ENCODE results near the gene NXF1. TPM values are rescaled to one million over a fixed set of nuclear protein-coding genes. Genes with fewer than 3 reads are reported as not detected.
"Not testable (repeated sequence)": the region's sequence is repeated elsewhere in the genome, so short reads cannot be mapped to it uniquely, and the experiment has no call there.

Gene NXF1
- polyA plus RNA-seq, 3 donors from 2014 or later = 42.9 to 73.3 (median 66.0) TPM

- no peak for DNase-seq
- Mint-ChIP-seq H3K27me3 (ENCODE audit: low read depth in 3 of 3) (peaks cover 8 to 13% (median 10%) of the 10 kb centered on the region in 3 donors), H3K4me1 (peaks cover 31 to 33% of the 10 kb centered on the region in 2 donors), H3K9me3 (no peaks in the 10 kb centered on the region), H3K36me3 (no peaks in the 10 kb centered on the region), H3K4me3 (no peak overlapping the region), H3K27ac (no peak overlapping the region)
Observed at GRCh38 chr11:62757846-62758788, 47.1 kb downstream of the NXF1 start.

GRCh38 chr11:62755086-62755615 lies 50.1 kb downstream of the NXF1 start:
- Mint-ChIP-seq H3K9me3 (no peaks in the 10 kb centered on the region), H3K27ac (peak overlapping the region in 4 of 6 donors; percentile 20 to 72 (median 71)), H3K4me1 (peaks cover 13 to 22% of the 10 kb centered on the region in 2 donors), H3K36me3 (no peaks in the 10 kb centered on the region), H3K27me3 (ENCODE audit: low read depth in 3 of 3) (peaks cover 6 to 8% (median 7%) of the 10 kb centered on the region in 3 donors), H3K4me3 (peak overlapping the region; percentile 46 to 70 (median 54))
- DNase-seq = no peak

- DNase-seq = peak; percentile 98 to 99 (median 99)
- peaks cover 6 to 8% (median 7%) of the 10 kb centered on the region in 3 donors for H3K27me3 Mint-ChIP-seq (ENCODE audit: low read depth in 3 of 3)
- no peaks in the 10 kb centered on the region for H3K9me3 Mint-ChIP-seq
- peak within 1 kb of the TSS; percentile 95 to 100 (median 97) for H3K4me3 Mint-ChIP-seq
- H3K4me1 Mint-ChIP-seq = peaks cover 13 to 25% of the 10 kb centered on the region in 2 donors
- peak within 1 kb of the TSS; percentile 96 to 100 (median 98) for H3K27ac Mint-ChIP-seq
- H3K36me3 Mint-ChIP-seq = peaks cover 0 to 3% (median 0%) of the 10 kb centered on the region in 3 donors
Observed at GRCh38 chr11:62753736-62754603, 51.3 kb downstream of the NXF1 start, which contains the start of gene ZBTB3. Gene ZBTB3 (minus strand): TSS chr11:62754160. CDS start chr11:62753664, 496 bp downstream.

- peak overlapping the region; percentile 96 to 100 (median 98) for H3K27ac Mint-ChIP-seq
- H3K27me3 Mint-ChIP-seq (ENCODE audit: low read depth in 3 of 3) = peaks cover 6 to 8% (median 7%) of the 10 kb centered on the region in 3 donors
- H3K4me1 Mint-ChIP-seq = peaks cover 13 to 25% of the 10 kb centered on the region in 2 donors
- H3K9me3 Mint-ChIP-seq = no peaks in the 10 kb centered on the region
- no peak for DNase-seq
- H3K36me3 Mint-ChIP-seq = peaks cover 0 to 7% (median 0%) of the 10 kb centered on the region in 3 donors
- H3K4me3 Mint-ChIP-seq = peak overlapping the region; percentile 95 to 100 (median 97)
Observed at GRCh38 chr11:62752994-62753735, 52.1 kb downstream of the NXF1 start.

GRCh38 chr11:62752177-62752785 lies 53.0 kb downstream of the NXF1 start:
- H3K9me3 Mint-ChIP-seq = no peaks in the 10 kb centered on the region

GRCh38 chr11:62749931-62750330 lies 55.3 kb downstream of the NXF1 start:
- H3K4me3 Mint-ChIP-seq; H3K27me3 Mint-ChIP-seq (ENCODE audit: low read depth in 3 of 3); DNase-seq; H3K36me3 Mint-ChIP-seq; H3K9me3 Mint-ChIP-seq: not testable (repeated sequence)
- peak overlapping the region in 1 of 6 donors; percentile 60 for H3K27ac Mint-ChIP-seq
- peaks cover 13 to 24% of the 10 kb centered on the region in 2 donors for H3K4me1 Mint-ChIP-seq

More at GRCh38 chr11:62752177-62752785, 53.0 kb downstream of the NXF1 start:
- DNase-seq = no peak
- Mint-ChIP-seq H3K27me3 (ENCODE audit: low read depth in 3 of 3) (peaks cover 6 to 8% (median 7%) of the 10 kb centered on the region in 3 donors), H3K36me3 (peaks cover 0 to 7% (median 0%) of the 10 kb centered on the region in 3 donors), H3K4me3 (peak overlapping the region in 1 of 5 donors; percentile 100), H3K4me1 (peaks cover 13 to 25% of the 10 kb centered on the region in 2 donors), H3K27ac (peak overlapping the region in 2 of 6 donors; percentile 40 to 96)

- Mint-ChIP-seq H3K27ac (peak overlapping the region in 1 of 6 donors; percentile 35), H3K27me3 (ENCODE audit: low read depth in 3 of 3) (no peaks in the 10 kb centered on the region)
Observed at GRCh38 chr11:62747475-62748160, 57.6 kb downstream of the NXF1 start.

More at GRCh38 chr11:62747475-62748160, 57.6 kb downstream of the NXF1 start:
- Mint-ChIP-seq H3K4me3 (no peak overlapping the region), H3K4me1 (peaks cover under 1 to 5% of the 10 kb centered on the region in 2 donors), H3K9me3 (no peaks in the 10 kb centered on the region), H3K36me3 (peaks cover 0 to 7% (median 0%) of the 10 kb centered on the region in 3 donors)
- DNase-seq = no peak

Other genes starting within 250 kb of the NXF1 start
- gene EEF1G, start 231.5 kb downstream of the NXF1 start, polyA plus RNA-seq = 100 to 1,000 TPM; 628 to 849 (median 821) TPM
- 10 to 100 TPM in 2 of 3 donors, 1 to 10 TPM in 1; 7.3 to 16.2 (median 12.5) TPM for gene TUT1, start 213.9 kb downstream of the NXF1 start, polyA plus RNA-seq
- 10 to 100 TPM in 2 of 3 donors, 1 to 10 TPM in 1; 9.7 to 48.4 (median 22.4) TPM for gene MTA2, start 203.6 kb downstream of the NXF1 start, polyA plus RNA-seq
- 10 to 100 TPM; 15.9 to 25.8 (median 17.9) TPM for gene EML3, start 192.7 kb downstream of the NXF1 start, polyA plus RNA-seq
- 1 to 10 TPM in 2 of 3 donors, under 1 TPM in 1; 0.17 to 2.1 (median 1.6) TPM for gene ROM1, start 192.2 kb downstream of the NXF1 start, polyA plus RNA-seq
- 10 to 100 TPM; 35.5 to 54.1 (median 49.7) TPM for gene B3GAT3, start 183.5 kb downstream of the NXF1 start, polyA plus RNA-seq
- gene GANAB, start 158.8 kb downstream of the NXF1 start, polyA plus RNA-seq = 100 to 1,000 TPM; 135 to 246 (median 167) TPM
- gene INTS5, start 152.1 kb downstream of the NXF1 start, polyA plus RNA-seq = 10 to 100 TPM; 19.1 to 43.9 (median 22.4) TPM
- gene C11orf98, start 140.2 kb downstream of the NXF1 start, polyA plus RNA-seq = 100 to 1,000 TPM; 125 to 152 (median 136) TPM
- 1 to 10 TPM in 2 of 3 donors, not detected in 1; 2.1 to 4.4 TPM for gene CSKMT, start 140.1 kb downstream of the NXF1 start, polyA plus RNA-seq
- gene UQCC3, start 133.8 kb downstream of the NXF1 start, polyA plus RNA-seq = 10 to 100 TPM; 13.9 to 18.0 (median 14.0) TPM
- gene LBHD1, start 133.2 kb downstream of the NXF1 start, polyA plus RNA-seq = 10 to 100 TPM in 1 of 3 donors, 1 to 10 TPM in 2; 6.3 to 11.4 (median 6.5) TPM
- 100 to 1,000 TPM in 2 of 3 donors, 10 to 100 TPM in 1; 93.1 to 152 (median 152) TPM for gene UBXN1, start 126.4 kb downstream of the NXF1 start, polyA plus RNA-seq
- not detected for gene LRRN4CL, start 115.9 kb downstream of the NXF1 start, polyA plus RNA-seq
- gene BSCL2, start 98.0 kb downstream of the NXF1 start, polyA plus RNA-seq = 10 to 100 TPM; 52.5 to 54.1 (median 53.6) TPM
- not detected for gene GNG3, start 97.8 kb downstream of the NXF1 start, polyA plus RNA-seq
- 1 to 10 TPM in 2 of 3 donors, under 1 TPM in 1; 0.97 to 4.8 (median 1.1) TPM for gene HNRNPUL2, start 78.0 kb downstream of the NXF1 start, polyA plus RNA-seq
- gene TTC9C, start 77.0 kb downstream of the NXF1 start, polyA plus RNA-seq = 10 to 100 TPM; 11.2 to 19.0 (median 14.5) TPM
- gene ZBTB3, start 51.3 kb downstream of the NXF1 start, polyA plus RNA-seq = 10 to 100 TPM in 1 of 3 donors, 1 to 10 TPM in 2; 4.1 to 14.2 (median 5.5) TPM
- 100 to 1,000 TPM; 397 to 564 (median 472) TPM for gene POLR2G, start 43.9 kb downstream of the NXF1 start, polyA plus RNA-seq
- 1 to 10 TPM; 3.8 to 9.6 (median 7.3) TPM for gene TAF6L, start 34.0 kb downstream of the NXF1 start, polyA plus RNA-seq
- 100 to 1,000 TPM; 162 to 290 (median 174) TPM for gene TMEM179B, start 18.0 kb downstream of the NXF1 start, polyA plus RNA-seq
- 10 to 100 TPM; 47.9 to 69.7 (median 63.2) TPM for gene TMEM223, start 13.4 kb downstream of the NXF1 start, polyA plus RNA-seq
- 10 to 100 TPM; 46.9 to 47.7 (median 47.6) TPM for gene STX5, start 26.6 kb upstream of the NXF1 start, polyA plus RNA-seq
- 1 to 10 TPM in 2 of 3 donors, not detected in 1; 2.0 to 3.1 TPM for gene TEX54, start 27.4 kb upstream of the NXF1 start, polyA plus RNA-seq
- gene WDR74, start 34.1 kb upstream of the NXF1 start, polyA plus RNA-seq = 10 to 100 TPM; 28.8 to 39.0 (median 31.9) TPM
- 100 to 1,000 TPM; 134 to 162 (median 156) TPM for gene SLC3A2, start 75.5 kb upstream of the NXF1 start, polyA plus RNA-seq
- gene CHRM1, start 115.9 kb upstream of the NXF1 start, polyA plus RNA-seq = not detected
- gene SLC22A6, start 179.5 kb upstream of the NXF1 start, polyA plus RNA-seq = not detected
- not detected for gene SLC22A8, start 210.4 kb upstream of the NXF1 start, polyA plus RNA-seq

All from immature natural killer cell (primary cell).